Hepatocyte (in vitro differentiated cells): ENCODE data around the gene PRDM16.

Experiments used
- CTCF ChIP-seq: fragments of 200-600 bp; sonication (generic); IDR thresholded peaks from 2 replicates; pipeline ENCODE4 v1.5.1; 2016; ENCODE audit warnings: antibody characterized with exemption, mild to moderate bottlenecking; ENCODE audit not compliant: poor library complexity
- EZH2 ChIP-seq: fragments of 200-600 bp; sonication (generic); IDR thresholded peaks from 2 replicates; pipeline ENCODE4 v1.6.1; 2016; ENCODE audit warnings: antibody characterized with exemption, mild to moderate bottlenecking, borderline replicate concordance
- EZH2phosphoT487 ChIP-seq: fragments of 200-600 bp; sonication (generic); IDR thresholded peaks from one replicate; pipeline ENCODE4 v1.6.1; 2018; ENCODE audit warnings: antibody characterized with exemption, mild to moderate bottlenecking, low read depth, moderate library complexity; ENCODE audit not compliant: unreplicated experiment, severe bottlenecking

GRCh38 chr1:3120994-3121393, 52.0 kb downstream of the PRDM16 start:
- no peak for TF ChIP-seq CTCF
- no peak for TF ChIP-seq EZH2
- no peak for TF ChIP-seq EZH2phosphoT487
